LNCaP clone FGC (cell line): ENCODE data around the gene PLP2.

Source experiments
- DNase-seq: peaks from one replicate; pipeline ENCODE4 v3.0.0-alpha.2; 2011; ENCODE audit warnings: low read depth
- H3K4me3 ChIP-seq: 2 replicates; pipeline ENCODE4 v1.5.1; 2011; ENCODE audit warnings: mild to moderate bottlenecking, low read depth, low read length, control low read depth
- TF ChIP-seq, protein P1 (sequence below): IDR thresholded peaks from 2 replicates; pipeline ENCODE4 v1.5.1; 2012; ENCODE audit warnings: mild to moderate bottlenecking; ENCODE audit not compliant: control insufficient read depth, insufficient read depth; ENCODE audit errors: extremely low read depth

PLP2 gene

DNA sequence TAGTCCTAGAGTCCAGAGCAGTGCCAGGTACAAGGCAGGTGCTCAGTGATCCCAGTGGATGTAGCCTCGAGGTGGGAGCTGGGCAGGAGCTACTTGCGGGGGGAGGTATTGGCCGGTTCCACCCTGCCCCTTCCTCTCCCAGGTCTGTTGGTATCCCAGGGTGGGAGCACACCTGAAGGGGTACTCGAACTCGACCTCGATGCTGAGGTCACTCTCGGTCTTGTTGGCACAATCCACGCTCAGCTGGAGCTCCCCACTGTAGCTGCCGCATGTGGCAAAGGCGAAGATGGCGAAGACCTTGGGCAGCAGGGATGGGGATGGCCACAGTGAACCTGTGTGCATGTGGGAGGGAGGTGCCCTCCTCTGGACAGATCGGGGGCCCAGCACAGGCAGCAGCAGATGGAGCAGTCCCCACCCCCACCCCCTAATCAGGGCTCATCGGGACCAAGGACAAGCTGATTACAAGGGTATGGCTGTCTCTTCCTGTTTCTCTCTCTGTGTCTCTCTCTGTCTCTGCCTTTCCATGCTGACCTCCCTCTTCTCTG lies 25.9 kb downstream of the PLP2 start:
- TF ChIP-seq, protein P1, sequence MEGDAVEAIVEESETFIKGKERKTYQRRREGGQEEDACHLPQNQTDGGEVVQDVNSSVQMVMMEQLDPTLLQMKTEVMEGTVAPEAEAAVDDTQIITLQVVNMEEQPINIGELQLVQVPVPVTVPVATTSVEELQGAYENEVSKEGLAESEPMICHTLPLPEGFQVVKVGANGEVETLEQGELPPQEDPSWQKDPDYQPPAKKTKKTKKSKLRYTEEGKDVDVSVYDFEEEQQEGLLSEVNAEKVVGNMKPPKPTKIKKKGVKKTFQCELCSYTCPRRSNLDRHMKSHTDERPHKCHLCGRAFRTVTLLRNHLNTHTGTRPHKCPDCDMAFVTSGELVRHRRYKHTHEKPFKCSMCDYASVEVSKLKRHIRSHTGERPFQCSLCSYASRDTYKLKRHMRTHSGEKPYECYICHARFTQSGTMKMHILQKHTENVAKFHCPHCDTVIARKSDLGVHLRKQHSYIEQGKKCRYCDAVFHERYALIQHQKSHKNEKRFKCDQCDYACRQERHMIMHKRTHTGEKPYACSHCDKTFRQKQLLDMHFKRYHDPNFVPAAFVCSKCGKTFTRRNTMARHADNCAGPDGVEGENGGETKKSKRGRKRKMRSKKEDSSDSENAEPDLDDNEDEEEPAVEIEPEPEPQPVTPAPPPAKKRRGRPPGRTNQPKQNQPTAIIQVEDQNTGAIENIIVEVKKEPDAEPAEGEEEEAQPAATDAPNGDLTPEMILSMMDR: no peak
- no peak for DNase-seq
- H3K4me3 ChIP-seq: no peak overlapping the region

DNA sequence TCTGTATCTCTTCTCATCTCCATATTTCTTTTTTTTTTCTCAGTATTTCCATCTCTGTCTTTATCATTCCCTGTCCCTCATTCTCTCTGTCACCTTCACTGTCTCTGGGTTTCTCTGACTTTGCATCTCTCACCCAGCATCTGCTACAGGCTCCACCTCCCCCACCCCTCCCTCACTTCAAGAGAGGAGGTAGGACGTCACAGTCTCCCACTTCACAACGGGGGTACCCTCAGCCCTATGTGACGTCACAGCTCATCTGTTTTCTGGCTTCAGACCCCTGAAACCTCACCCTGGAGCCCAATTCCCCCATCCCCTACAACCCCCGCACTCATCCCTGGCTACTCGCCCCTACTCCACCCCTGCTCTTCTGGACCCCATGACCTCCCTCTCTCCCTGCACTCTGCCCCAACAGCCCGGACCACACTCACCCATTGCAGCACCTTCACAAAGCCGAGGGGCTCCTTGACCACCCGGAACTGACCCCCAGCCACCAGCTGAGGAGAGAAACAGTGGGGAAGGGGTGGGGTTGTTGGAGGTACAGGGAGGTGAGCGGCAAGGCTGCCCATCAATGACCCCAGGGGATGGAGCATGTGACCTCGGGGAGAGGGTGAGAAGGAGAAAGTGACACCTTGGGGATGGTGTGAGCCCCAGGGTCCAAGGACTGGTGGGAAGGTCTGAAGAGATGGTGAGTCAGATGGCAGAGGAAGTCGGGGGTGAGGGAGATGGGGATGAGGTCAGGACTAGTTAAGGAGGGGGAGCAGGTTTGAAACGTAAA lies 27.0 kb downstream of the PLP2 start:
- DNase-seq: no peak
- TF ChIP-seq, protein P1: no peak
- no peak overlapping the region for H3K4me3 ChIP-seq

DNA sequence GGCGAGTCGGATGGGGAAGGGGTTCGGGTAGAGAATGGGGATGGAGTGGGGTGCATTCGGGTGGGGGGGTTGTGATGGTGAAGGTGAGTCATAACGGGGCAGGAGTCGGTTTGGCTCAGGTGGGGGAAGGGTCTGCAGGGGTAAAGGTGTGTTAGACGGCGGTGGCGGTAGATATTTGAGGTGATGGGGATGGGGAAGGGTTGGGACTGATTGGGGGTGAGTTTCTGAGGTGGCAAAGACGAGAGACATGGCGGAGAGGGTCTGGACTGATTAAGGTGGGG lies 27.6 kb downstream of the PLP2 start:
- no peak for DNase-seq
- H3K4me3 ChIP-seq: no peak overlapping the region
- TF ChIP-seq, protein P1: no peak

DNA sequence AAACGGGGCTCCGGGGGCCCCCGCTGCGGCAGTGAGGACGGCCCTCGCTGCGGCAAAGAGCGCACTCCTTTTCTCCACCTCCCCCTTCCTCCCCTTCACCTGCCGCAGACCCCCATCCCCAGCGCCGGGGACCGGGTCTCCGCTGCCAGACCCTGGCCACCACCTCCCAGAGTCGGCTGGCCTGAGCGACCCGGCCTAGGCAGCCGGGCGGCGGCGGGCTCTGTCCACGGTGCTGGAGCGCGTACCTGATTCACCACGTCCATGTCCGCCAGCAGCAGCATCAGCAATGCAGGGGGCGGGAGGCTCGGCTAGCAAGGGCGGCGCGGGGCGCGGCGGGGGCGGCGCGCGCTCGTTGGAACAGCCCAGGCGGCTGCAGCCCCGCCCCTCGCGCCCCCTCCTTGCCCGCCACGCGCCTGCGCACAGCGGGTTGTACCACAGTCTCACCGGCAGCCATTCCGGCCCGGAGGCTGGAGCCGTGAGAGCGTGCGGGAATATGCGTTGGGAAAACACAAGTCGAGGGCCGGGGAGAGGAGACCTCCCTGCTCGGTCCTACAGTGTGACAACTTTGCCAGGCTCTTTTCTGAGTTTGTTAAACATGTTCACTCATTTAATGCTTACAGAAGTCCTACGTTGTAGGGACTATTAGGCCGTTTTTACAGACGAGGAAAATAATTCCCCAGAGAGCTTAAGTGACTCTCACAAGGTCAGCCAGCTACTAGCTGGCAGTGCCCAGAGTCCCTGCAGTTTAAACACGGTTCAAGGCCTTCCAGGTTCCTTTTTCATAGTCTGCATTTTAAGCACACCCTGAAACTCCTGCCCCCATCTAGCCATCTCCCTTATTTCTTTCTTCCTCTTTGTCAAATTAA lies 28.4 kb downstream of the PLP2 start, which contains the start of gene SYP:
SYP (minus strand) TSS at position 288 of the 866 bp plus-strand sequence; CDS start at position 281, 7 bp downstream.
- peak; percentile 53 for DNase-seq
- TF ChIP-seq, protein P1: no peak
- peak within 1 kb of the TSS; percentile 25; the same call in 1 of the 2 replicates for H3K4me3 ChIP-seq

DNA sequence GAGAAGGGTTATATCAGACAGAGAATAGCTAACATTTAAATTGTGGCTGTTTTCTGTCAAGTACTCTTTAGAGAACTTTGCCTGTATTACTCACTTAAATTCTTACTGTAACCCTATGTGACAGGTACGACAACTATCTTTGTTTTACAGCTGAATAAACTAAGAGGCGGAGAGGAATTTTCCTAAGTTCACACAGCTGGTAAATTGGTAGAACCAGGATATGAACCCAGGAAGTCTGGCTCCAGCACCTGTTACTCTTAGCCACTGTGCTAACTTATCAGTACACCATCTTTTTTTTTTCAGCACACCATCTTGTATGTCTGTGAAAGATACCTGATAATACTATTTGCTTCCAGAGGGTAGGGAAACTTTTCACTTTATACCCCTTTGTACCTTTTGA lies 30.3 kb downstream of the PLP2 start:
- TF ChIP-seq, protein P1: no peak
- no peak overlapping the region for H3K4me3 ChIP-seq
- DNase-seq: peak; percentile 44

DNA sequence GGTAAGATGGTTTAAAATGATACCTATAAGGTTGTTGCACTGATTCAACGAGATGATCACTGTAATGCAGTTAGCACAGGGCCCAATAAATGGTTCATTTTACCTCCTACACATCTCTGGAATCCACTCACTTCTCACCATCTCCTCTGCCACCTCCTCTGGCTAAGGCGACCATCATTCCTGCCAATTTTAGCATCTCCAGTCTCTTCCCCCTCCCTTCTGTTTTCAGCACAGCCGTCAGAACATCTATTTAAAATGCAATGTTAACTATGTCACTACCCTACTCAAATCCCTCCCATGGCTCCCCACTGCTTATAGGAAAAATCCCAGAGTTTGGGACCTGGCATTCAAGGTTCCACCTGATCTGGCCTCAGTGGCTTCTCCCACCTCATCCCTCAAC lies 31.8 kb downstream of the PLP2 start:
- no peak overlapping the region for H3K4me3 ChIP-seq
- DNase-seq: no peak
- TF ChIP-seq, protein P1: no peak
